ENCODE data around the gene SDSL. TPM values are rescaled to one million over a fixed set of nuclear protein-coding genes. Genes with fewer than 3 reads are reported as not detected.

SDSL gene
- total and polyA plus RNA-seq, 8 donors, result 5.4 to 14.2 (median 9.6) TPM

DNA sequence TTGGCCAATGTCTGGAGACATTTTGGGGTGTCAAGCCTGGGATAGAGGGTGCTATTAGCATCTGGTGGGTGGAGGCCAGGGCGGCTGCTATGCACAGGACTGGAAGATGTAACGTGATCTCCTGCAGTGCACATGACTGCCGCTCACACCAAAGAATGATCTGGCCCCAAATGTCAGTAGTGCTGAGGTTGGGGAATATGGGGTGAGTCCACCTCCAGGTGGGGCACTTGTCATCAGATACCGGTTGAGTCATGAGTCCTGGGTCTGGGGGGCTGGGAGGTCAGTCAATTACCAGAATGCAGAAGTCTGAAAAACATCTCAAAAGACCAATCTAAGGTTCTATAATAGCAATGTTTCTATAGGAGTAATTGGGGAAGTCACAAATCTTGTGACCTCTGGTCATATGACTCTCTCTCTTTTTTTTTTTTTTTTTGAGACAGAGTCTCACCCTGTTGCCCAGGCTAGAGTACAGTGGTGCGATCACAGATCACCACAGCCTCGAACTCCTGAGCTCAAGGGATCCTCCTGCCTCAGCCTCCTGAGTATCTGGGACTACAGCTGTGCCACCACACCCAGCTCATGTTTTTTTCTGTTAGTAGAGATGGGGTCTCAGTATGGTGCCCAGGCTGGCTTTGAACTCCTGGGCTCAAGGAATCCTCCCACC, 6.0 kb upstream of the SDSL start:
- ATAC-seq (peak in 2 of 4 donors; percentile 24 to 54), DNase-seq (no peak), FAIRE-seq (no peak)
- peaks cover 0 to 9% (median 0%) of the 10 kb centered on the region in 3 donors for H3K4me1 ChIP-seq
- 68 to 72% methylated on average over 6 of the region's 6 CpGs for WGBS, 2 donors
- H3K27me3 ChIP-seq, result no peaks in the 10 kb centered on the region
- H3K36me3 ChIP-seq, result no peaks in the 10 kb centered on the region
- H3K4me3 ChIP-seq, result no peak overlapping the region
- peak overlapping the region in 1 of 4 donors; percentile 6 for H3K27ac ChIP-seq
- TF ChIP-seq, protein P1, sequence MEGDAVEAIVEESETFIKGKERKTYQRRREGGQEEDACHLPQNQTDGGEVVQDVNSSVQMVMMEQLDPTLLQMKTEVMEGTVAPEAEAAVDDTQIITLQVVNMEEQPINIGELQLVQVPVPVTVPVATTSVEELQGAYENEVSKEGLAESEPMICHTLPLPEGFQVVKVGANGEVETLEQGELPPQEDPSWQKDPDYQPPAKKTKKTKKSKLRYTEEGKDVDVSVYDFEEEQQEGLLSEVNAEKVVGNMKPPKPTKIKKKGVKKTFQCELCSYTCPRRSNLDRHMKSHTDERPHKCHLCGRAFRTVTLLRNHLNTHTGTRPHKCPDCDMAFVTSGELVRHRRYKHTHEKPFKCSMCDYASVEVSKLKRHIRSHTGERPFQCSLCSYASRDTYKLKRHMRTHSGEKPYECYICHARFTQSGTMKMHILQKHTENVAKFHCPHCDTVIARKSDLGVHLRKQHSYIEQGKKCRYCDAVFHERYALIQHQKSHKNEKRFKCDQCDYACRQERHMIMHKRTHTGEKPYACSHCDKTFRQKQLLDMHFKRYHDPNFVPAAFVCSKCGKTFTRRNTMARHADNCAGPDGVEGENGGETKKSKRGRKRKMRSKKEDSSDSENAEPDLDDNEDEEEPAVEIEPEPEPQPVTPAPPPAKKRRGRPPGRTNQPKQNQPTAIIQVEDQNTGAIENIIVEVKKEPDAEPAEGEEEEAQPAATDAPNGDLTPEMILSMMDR (IDR thresholded peaks at IDR 0.05), result no peak
- intact Hi-C loops (cut with DNase I), result no loop called here
- H3K9me3 ChIP-seq, result no peaks in the 10 kb centered on the region

DNA sequence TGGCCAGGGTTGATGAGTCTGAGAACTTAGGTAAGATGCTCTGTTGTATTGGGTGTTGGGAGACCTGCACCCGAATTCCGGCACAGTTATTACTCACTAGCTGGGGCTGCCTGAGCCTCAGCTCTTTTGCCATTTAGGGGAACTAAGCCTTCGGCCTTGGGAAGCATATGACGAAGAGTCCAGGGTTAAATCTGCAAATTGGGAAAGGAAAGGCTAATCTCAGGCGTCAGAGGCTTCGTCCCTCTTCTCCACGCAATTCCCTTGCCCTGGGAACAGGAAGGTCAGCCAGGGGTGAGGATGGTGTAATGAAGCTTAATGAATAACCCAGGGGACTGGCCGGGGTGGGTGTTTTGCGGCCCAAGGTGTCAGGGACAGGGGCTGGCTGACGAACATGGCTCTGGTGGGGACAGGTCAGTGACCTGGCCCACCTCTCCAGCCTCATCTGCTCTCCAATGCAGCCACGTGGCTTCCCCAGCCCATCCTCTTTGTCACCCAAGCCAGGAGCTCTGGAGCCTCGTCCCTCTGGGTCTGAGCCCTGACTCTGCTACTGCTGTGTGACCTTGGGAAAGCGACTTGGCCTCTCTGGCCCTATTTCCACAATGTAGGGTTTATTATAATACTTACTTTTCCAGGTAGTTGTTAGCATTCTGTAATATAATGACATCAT, 3.8 kb upstream of the SDSL start:
- FAIRE-seq, result no peak
- H3K9me3 ChIP-seq, result no peaks in the 10 kb centered on the region
- ATAC-seq, result peak in 3 of 4 donors; percentile 36 to 47 (median 37)
- no peaks in the 10 kb centered on the region for H3K36me3 ChIP-seq
- intact Hi-C loops (cut with DNase I), result no loop called here
- TF ChIP-seq, protein P1 (IDR thresholded peaks at IDR 0.05), result no peak
- no peak overlapping the region for H3K4me3 ChIP-seq
- H3K4me1 ChIP-seq, result peaks cover 0 to 15% (median 7%) of the 10 kb centered on the region in 3 donors
- no peaks in the 10 kb centered on the region for H3K27me3 ChIP-seq
- WGBS, 2 donors, result 16 to 22% methylated on average over 13 of the region's 13 CpGs
- H3K27ac ChIP-seq, result peak overlapping the region in 1 of 4 donors; percentile 0
- peak in 2 of 6 donors; percentile 18 to 29 for DNase-seq

DNA sequence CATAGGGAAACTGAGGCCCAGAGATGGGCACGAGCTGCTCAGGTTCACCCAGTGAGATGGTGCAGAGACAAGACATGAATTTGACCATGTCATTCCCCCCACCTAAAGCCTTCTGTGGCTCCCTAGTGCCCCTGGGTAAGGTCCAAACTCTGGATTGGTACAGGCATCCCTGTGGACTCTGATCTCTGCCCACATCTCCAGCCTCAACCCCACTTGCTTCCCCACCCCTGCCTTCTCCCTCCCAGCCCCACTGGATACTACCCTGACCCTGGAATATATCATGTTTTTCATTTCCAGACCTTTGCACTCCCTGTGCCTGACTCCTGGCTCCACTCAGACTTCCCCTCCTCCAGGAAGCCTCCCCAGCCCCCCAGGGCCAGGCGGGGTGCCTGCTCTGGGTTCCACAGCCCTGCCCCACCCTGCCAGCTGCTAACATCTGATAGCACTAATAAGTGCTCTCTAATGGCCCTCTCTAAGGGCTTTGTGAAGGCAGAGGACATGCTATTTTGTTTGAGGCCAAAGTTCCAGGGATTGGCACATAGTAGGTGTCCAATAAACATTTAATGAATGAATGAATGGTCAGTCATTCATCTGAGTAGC, 1.1 kb upstream of the SDSL start:
- ATAC-seq, result no peak
- Histone ChIP-seq H3K4me1 (peaks cover 0 to 18% (median 7%) of the 10 kb centered on the region in 3 donors), H3K9me3 (no peaks in the 10 kb centered on the region), H3K4me3 (no peak overlapping the region), H3K27ac (no peak overlapping the region), H3K36me3 (no peaks in the 10 kb centered on the region), H3K27me3 (no peaks in the 10 kb centered on the region)
- TF ChIP-seq, protein P1 (IDR thresholded peaks at IDR 0.05), result no peak
- intact Hi-C loops (cut with DNase I), result loop anchor here in 2 of 3 donors (10.0 kb wide), 2 partner anchors 106 to 226 kb away; no protein-coding TSS in a partner anchor
- no peak for DNase-seq
- FAIRE-seq, result no peak
- 40 to 56% methylated on average over 2 of the region's 2 CpGs for WGBS, 2 donors

DNA sequence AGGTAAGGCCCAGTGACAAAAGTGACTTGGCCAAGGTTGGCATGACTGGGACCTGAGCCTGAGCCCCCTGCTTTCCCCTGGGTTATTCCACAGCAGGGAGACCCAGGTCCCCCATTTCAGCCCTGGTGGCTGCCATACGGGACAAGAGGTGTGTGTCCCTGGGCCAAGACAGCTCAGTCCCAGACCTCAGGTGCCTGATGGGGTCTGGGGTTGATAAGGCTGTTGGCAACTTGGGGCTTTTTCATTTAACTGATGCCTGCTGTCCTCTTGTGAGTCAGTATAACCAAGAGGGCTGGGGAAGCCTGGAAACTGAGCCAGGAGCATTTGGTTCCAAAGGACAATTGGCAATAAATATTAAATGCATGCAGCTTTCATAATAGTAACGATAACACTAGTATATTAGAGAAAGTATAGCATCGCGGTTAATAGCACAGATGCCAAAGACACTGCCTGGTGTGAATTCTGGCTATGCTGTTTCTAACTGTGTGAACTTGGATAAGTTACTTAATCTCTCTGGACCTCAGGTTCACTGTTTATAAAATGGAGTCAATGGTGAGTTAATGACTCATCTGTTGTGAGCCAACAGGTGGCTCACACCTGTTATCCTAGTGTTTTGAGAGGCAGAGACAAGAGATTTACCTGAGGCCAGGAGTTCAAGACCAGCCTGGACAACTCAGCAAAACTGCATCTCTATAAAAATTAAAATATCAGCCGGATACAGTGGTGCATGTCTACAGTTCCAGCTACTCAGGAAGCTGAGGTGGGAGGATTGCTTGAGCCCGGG, 898 bp downstream of the SDSL start:
- DNase-seq, result no peak
- Histone ChIP-seq H3K4me1 (peaks cover 0 to 18% (median 7%) of the 10 kb centered on the region in 3 donors), H3K9me3 (no peaks in the 10 kb centered on the region), H3K27me3 (no peaks in the 10 kb centered on the region), H3K27ac (peak overlapping the region in 3 of 4 donors; percentile 51 to 86 (median 78)), H3K36me3 (no peaks in the 10 kb centered on the region), H3K4me3 (peak overlapping the region in 3 of 4 donors; percentile 48 to 57 (median 52))
- WGBS, 2 donors, result 43 to 60% methylated on average over 6 of the region's 6 CpGs
- intact Hi-C loops (cut with DNase I), result loop anchor here in 2 of 3 donors (10.0 kb wide), 2 partner anchors 108 to 228 kb away; no protein-coding TSS in a partner anchor
- TF ChIP-seq, protein P1 (IDR thresholded peaks at IDR 0.05), result no peak
- ATAC-seq, result peak in 1 of 4 donors; percentile 21
- no peak for FAIRE-seq
